HG03354 (cell line): ENCODE data around the gene SPTLC2.
"Not testable (repeated sequence)": the region's sequence is repeated elsewhere in the genome, so short reads cannot be mapped to it uniquely, and the experiment has no call there.

ENCODE experiments used
- ATAC-seq: cut with Tn5 transposase; IDR thresholded peaks from one replicate; pipeline ENCODE4 v1.9.1; 2021; ENCODE audit warnings: mild to moderate bottlenecking; ENCODE audit not compliant: unreplicated experiment, poor library complexity, severe bottlenecking

Gene SPTLC2

GRCh38 chr14:77557391-77557790 lies 59.0 kb downstream of the SPTLC2 start:
- no peak for ATAC-seq

DNA sequence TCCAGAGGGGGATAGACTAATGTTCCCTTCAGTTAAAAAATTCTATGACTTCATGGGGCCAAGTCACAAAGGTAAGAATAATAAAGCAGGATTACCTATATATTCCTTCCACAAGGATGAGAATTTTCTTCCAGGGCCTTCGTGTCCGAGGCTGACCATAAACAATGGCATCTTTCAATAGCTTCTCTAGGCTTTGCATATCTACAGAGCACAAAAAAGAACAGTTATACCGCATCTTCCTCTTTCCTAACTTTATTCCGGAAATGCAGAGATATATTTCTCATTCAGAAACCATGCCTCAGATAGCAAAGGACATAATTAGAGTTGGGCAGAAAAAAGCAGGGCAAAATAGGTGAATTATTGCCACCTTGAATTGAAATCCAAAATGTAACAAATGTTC lies 59.5 kb downstream of the SPTLC2 start:
- no peak for ATAC-seq

- peak; percentile 50 for ATAC-seq
These were observed 61.4 kb downstream of the SPTLC2 start for GRCh38 chr14:77554816-77555599.

DNA sequence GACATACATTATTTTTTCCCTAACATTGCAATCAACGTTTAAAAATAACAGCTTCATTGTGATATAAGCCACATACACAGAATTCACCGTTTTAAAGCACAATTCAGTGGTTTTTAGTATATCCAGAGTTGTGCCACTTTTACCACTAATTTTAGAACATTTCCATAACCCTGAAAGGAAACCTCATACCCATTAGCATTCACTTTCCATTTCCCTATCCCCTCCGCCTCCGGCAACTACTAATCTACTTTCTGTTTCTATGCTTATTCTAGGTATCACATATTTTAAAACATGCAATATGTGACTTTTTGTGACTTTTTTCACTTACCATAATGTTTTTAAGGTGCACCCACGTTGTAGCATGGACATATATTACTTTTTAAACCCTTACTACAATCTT lies 62.2 kb downstream of the SPTLC2 start:
- ATAC-seq: peak; percentile 65

DNA sequence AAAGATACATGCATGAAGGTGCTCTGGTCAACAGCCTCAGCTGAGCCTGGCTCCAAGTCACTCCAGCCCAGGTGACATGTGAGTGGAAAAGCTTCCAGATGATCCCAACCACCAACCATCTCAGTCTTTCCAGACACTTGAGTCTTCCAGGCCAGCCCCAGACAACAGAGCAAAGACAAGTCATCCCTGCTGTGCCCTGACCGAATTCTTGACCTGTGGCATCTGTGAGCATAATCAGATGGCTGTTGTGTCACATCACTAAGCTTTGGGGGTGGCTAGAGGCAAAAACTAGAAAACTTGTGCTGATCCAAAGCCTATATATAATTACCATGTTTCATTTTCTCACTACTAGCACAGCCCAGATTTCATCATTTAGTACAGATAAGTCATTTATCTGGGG lies 67.0 kb downstream of the SPTLC2 start:
- ATAC-seq: no peak

GRCh38 chr14:77547512-77548180 lies 68.8 kb downstream of the SPTLC2 start:
- no peak for ATAC-seq

DNA sequence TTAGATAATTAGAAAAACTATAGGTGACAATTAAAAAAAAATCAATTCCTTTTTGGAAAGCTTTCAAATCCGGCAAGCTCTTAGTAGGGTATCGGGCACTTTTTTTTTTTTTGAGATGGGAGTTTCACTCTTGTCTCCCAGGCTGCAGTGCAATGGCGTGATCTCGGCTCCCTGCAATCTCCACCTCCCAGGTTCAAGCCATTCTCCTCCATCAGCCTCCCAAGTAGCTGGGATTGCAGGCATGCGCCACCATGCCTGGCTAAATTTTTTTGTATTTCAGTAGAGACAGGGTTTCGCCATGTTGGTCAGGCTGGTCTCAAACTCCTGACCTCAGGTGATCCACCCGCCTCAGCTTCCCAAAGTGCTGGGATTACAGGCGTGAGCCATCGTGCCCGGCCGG lies 71.3 kb downstream of the SPTLC2 start:
- ATAC-seq: not testable (repeated sequence)

- ATAC-seq: no peak
These were observed 71.9 kb downstream of the SPTLC2 start for GRCh38 chr14:77544571-77544970.

- no peak for ATAC-seq
These were observed 72.7 kb downstream of the SPTLC2 start for GRCh38 chr14:77543637-77544334.

DNA sequence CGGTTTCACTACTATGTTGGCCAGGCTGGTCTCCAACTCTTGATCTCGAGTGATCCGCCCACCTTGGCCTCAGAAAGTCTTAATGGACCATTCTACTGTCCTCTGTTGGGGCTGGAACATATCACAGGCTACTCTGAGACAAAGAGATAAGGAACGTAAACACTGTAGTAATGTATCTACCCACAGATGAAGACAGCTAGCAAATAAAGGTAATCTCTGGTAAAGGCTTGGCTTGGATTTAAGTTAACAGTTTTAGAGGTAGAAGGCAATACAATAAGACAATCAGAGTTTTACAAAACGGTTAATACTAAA lies 73.2 kb downstream of the SPTLC2 start:
- ATAC-seq: no peak

DNA sequence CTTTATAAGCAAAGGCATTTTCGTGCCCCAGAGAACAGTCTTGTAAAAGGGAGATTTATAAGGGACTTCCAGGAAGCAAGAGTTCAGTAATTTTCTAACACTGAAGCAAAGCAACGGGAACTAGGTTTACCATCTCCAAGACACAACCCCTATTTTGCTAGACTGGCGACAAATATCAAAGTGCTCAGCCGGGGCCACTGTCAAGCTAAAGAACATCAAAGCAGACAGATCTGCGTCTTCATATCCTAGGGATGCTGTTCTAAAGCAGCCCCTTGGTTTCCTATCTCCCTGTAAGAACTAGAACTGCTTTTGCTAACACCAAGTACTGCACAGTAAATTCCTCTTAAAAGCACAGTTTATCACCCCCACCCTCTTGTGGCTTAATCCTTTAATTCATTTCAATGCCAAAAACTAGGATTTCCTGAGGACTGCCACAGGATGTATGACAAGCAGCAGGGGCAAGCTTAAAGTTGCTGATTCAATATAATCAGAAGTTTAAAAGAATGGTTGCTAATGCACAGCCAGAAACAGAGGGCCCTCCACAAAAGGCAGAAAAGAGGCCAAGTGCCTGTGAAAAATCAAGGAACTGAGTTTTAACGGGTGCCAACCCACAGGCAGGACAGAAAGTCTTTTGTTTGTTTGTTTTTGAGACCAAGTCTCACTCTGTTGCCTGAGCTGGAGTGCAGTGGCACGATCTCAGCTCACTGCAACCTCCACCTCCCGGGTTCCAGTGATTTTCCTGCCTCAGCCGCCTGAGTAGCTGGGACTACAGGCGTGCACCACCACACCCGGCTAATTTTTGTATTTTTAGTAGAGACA lies 73.8 kb downstream of the SPTLC2 start:
- no peak for ATAC-seq

GRCh38 chr14:77541905-77542304 lies 74.5 kb downstream of the SPTLC2 start:
- no peak for ATAC-seq

- ATAC-seq: not testable (repeated sequence)
These were observed 79.5 kb downstream of the SPTLC2 start for GRCh38 chr14:77536951-77537350.

GRCh38 chr14:77531071-77531470 lies 85.4 kb downstream of the SPTLC2 start:
- no peak for ATAC-seq

DNA sequence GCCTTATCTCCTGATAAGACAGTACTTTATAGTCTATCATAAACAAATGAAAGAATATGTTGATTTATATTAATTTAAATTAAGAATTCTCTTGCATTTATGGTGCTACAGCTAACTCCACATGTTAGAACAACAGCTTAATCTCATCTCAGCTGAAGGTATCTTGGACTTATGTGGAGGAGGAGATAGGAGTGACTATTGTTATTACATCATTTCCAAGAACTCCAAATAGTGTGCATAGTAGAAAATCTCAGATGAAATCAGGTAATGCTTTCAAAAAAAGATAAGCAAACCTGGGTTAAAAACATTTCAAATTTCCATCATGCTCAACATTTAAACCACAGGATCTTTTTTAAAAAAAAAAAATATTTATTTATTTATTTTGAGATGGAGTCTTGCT lies 86.5 kb downstream of the SPTLC2 start:
- ATAC-seq: no peak

DNA sequence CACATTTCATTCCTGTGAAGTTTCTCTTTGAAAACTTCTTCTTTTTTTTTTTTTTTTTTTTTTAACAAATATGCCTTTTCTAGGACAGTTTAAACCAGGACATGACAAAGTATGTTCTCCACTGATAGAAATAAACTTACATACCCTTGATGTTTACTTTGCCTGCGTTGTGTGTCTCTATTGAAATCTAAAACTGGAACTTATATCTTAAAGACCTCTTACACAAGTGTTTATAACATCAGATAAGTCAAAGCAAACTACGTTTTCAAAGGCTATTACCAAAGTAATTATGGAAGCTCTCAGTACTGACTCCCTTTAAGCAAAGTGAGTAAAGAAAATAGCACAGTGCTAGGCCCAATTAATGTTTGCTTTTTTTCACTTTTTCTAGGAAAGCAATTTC lies 87.2 kb downstream of the SPTLC2 start:
- ATAC-seq: no peak

DNA sequence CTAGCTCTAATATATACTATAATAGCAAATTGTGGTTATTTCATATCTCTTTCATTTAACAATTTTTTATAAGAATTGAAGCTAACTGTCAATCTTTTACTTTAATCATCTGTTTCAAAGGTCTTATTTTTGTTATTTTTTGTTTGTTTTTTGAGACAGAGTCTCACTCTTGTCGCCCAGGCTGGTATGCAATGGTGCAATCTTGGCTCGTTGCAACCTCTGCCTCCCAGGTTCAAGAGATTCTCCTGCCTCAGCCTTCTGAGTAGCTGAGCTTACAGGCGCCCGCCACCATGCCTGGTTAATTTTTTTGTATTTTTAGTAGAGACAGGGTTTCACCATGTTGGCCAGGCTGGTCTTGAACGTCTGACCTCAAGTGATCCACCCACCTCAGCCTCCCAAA lies 87.7 kb downstream of the SPTLC2 start:
- not testable (repeated sequence) for ATAC-seq

GRCh38 chr14:77526266-77526665 lies 90.2 kb downstream of the SPTLC2 start:
- no peak for ATAC-seq

DNA sequence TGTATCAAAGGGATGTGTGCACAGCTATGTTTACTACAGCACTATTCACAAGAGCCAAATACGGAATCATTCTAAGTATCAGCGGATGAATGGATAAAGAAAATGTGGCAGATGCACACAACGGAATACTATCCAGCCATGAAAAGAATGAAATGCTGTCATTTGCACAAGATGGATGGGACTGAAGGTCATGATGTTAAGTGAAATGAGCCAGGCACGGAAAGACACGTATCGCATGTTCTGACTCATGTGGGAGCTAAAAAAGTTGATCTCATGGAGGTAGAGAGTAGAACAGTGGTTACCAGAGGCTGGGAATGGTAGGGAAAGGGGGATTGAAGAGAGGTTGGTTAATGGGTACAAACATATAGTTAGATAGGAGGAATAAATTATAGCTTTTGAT lies 91.9 kb downstream of the SPTLC2 start:
- no peak for ATAC-seq

GRCh38 chr14:77523109-77523508 lies 93.3 kb downstream of the SPTLC2 start:
- ATAC-seq: no peak
